Gastrocnemius medialis (tissue), 4 donors: ENCODE data around the gene MKI67. TPM values are rescaled to one million over a fixed set of nuclear protein-coding genes. Genes with fewer than 3 reads are reported as not detected.
A peak's percentile ranks its signal among the peaks of the same experiment; 100 is the strongest.

Source experiments
- ATAC-seq, 2 donors: fragments of 150-250 bp; one replicate each; pipeline ENCODE4 v1.9.1; 2016
- DNase-seq, 2 donors: peaks; one replicate each; pipeline ENCODE4 v3.0.0-alpha.2; 2019
- H3K27ac ChIP-seq, 4 donors: fragments of 200-600 bp; sonication (generic); 1 replicate in 1 of 4; 2 replicates in 3 of 4; pipeline ENCODE4 v1.5.1; 2016 to 2018; ENCODE audit warnings: mild to moderate bottlenecking in 2 of 4, moderate library complexity in 1 of 4
- H3K27me3 ChIP-seq, 3 donors: fragments of 200-600 bp; sonication (generic) in 2 of 3; 1 replicate in 1 of 3; 2 replicates in 2 of 3; pipeline versions ENCODE4 v1.5.1 to v1.6.0; 2016 to 2019; ENCODE audit warnings: mild to moderate bottlenecking in 1 of 3, moderate library complexity in 1 of 3
- H3K36me3 ChIP-seq, 2 donors: fragments of 200-600 bp; sonication (generic) in 1 of 2; one replicate each; pipeline ENCODE4 v1.5.1; 2017 to 2018
- H3K4me1 ChIP-seq, 2 donors: fragments of 200-600 bp; sonication (generic) in 1 of 2; one replicate each; pipeline ENCODE4 v1.5.1; 2016 to 2017; ENCODE audit warnings: mild to moderate bottlenecking in 2 of 2
- H3K4me3 ChIP-seq, 4 donors: fragments of 200-600 bp; sonication (generic) in 3 of 4; 1 replicate in 1 of 4; 2 replicates in 3 of 4; pipeline ENCODE4 v1.5.1; 2016 to 2019; ENCODE audit warnings: mild to moderate bottlenecking in 2 of 4
- H3K9me3 ChIP-seq, 3 donors: fragments of 200-600 bp; sonication (generic) in 2 of 3; 1 replicate in 1 of 3; 2 replicates in 2 of 3; pipeline ENCODE4 v1.5.1; 2016 to 2019
- POLR2A ChIP-seq, 2 donors: fragments of 450-650 bp; IDR thresholded peaks; one replicate each; pipeline ENCODE4 v1.6.1; 2017; ENCODE audit warnings: antibody characterized with exemption in 2 of 2, mild to moderate bottlenecking in 2 of 2, moderate library complexity in 2 of 2
- in situ Hi-C, 4 donors: fragments of 200-750 bp; cut with MboI; loops; one replicate each; pipeline versions ENCODE4 v1.15.0 to v1.8.0; 2017; ENCODE audit warnings: low sequenced_read_pairs in 4 of 4
- intact Hi-C: fragments of 100-400 bp; cut with DNase I; formaldehyde crosslinking; loops from one replicate; pipeline ENCODE4 v1.15.1; 2023; ENCODE audit warnings: low total_unique reads
- total RNA-seq, 4 donors: library from RNA; depleted of rRNA; stranded (reverse); fragments of >200 nt; gene quantifications; one replicate each; pipeline versions ENCODE4 v1.1.0 to v1.2.3, GENCODE V29; 2016
- TF ChIP-seq, protein P1 (sequence below), 5 experiments: fragments of 450-650 bp in 3 of 5; fragments of 200-600 bp in 2 of 5; sonication (generic) in 2 of 5; IDR thresholded peaks in 4 of 5; conservative IDR thresholded peaks in 1 of 5; 1 replicate in 4 of 5; 2 replicates in 1 of 5; pipeline ENCODE4 v1.5.1; 2016 to 2019; ENCODE audit warnings: antibody characterized with exemption in 5 of 5, mild to moderate bottlenecking in 3 of 5, moderate library complexity in 3 of 5

MKI67 gene
- total RNA-seq, 4 donors from 2014 or later: 0.25 to 1.4 (median 0.65) TPM; not detected in 1

DNA sequence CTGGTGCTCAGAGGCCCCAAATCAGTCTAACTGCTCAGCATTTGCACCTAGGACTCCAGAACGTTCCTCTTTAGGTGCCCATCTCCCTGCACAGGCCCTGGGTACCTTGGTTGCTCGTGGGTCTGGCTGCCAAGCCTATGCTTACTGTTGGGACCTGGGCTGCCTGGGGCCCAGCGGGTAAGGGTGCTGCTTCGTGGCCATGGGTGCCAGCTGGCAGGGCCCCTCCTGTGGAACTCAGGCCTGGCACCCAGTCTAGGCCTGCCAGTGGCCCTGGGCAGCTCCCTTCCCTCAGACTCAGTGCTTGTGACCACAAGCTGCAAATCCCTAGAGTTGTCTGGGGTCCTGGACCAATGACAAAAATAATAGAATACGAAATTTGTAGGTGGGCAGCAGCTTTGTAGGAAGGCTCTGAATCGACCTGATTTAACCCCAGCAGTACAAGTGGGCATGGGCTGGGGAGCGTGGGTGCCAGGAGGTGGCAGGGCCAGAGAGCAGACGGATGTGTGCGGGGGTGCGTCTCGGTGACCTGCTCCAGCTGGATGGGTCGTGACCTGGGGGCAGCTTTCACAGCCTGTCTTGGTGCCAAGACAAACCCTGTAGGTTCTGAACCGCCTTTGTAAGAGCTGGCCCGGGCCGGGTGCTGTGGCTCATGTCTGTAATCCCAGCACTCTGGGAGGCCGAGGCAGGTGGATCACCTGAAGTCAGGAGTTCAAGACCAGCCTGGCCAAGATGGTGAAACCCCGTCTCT, 69.7 kb downstream of the MKI67 start:
- no peaks in the 10 kb centered on the region for H3K27me3 ChIP-seq
- intact Hi-C loops: no loop called here
- in situ Hi-C loops: no loop called here
- no peaks in the 10 kb centered on the region for H3K9me3 ChIP-seq
- no peak overlapping the region for H3K27ac ChIP-seq
- H3K4me1 ChIP-seq: no peaks in the 10 kb centered on the region
- DNase-seq (no peak), ATAC-seq (no peak)
- H3K36me3 ChIP-seq: no peaks in the 10 kb centered on the region
- no peak overlapping the region for H3K4me3 ChIP-seq
- TF ChIP-seq POLR2A (IDR thresholded peaks at IDR 0.05): no peak
- TF ChIP-seq, protein P1, sequence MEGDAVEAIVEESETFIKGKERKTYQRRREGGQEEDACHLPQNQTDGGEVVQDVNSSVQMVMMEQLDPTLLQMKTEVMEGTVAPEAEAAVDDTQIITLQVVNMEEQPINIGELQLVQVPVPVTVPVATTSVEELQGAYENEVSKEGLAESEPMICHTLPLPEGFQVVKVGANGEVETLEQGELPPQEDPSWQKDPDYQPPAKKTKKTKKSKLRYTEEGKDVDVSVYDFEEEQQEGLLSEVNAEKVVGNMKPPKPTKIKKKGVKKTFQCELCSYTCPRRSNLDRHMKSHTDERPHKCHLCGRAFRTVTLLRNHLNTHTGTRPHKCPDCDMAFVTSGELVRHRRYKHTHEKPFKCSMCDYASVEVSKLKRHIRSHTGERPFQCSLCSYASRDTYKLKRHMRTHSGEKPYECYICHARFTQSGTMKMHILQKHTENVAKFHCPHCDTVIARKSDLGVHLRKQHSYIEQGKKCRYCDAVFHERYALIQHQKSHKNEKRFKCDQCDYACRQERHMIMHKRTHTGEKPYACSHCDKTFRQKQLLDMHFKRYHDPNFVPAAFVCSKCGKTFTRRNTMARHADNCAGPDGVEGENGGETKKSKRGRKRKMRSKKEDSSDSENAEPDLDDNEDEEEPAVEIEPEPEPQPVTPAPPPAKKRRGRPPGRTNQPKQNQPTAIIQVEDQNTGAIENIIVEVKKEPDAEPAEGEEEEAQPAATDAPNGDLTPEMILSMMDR (IDR thresholded peaks at IDR 0.05 in 4 of 5, conservative IDR thresholded peaks at IDR 0.05 in 1 of 5): no peak

DNA sequence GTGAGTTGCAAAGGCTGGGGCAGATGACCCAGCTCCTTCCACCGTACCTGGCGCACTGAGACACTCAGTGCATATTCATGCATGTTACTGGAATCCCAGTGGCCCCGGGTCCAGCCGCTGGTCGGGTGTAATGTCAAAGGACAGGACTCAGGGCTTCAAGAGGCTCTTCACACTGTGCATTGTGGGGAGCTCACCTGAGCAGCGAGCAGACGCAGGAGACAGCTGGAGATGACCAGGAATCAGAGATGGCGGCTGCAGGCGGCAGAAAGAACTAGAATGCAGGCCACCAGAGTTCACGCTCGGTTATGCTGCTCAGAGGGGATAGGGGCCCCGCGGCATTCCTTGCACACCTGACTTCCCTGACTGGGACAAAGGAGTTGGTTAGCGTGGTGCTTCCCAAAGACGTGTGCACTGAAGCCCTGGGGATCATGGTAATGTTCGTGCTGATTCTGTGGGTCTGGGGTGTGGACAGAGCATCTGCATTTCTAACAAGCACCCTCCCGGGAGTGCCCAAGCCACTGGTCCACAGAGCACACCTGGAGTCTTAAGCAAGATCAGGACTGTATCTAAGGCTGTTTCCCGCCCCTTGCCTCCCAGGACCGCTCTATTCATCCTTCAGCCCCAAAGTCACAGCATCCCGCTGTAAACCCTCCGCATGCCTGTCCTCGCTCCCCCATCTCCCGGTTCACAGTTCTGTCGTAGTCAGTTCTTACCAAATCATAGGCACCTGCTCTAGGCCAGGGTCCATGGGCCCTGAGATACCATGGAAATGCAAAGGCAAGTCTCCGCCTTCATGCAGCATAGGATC, 71.0 kb downstream of the MKI67 start:
- no peak for DNase-seq
- intact Hi-C loops: no loop called here
- ATAC-seq: no peak
- no peaks in the 10 kb centered on the region for H3K9me3 ChIP-seq
- no peak overlapping the region for H3K27ac ChIP-seq
- no peaks in the 10 kb centered on the region for H3K4me1 ChIP-seq
- H3K4me3 ChIP-seq: no peak overlapping the region
- no peaks in the 10 kb centered on the region for H3K27me3 ChIP-seq
- H3K36me3 ChIP-seq: no peaks in the 10 kb centered on the region
- in situ Hi-C loops: no loop called here
- TF ChIP-seq POLR2A (IDR thresholded peaks at IDR 0.05): no peak

DNA sequence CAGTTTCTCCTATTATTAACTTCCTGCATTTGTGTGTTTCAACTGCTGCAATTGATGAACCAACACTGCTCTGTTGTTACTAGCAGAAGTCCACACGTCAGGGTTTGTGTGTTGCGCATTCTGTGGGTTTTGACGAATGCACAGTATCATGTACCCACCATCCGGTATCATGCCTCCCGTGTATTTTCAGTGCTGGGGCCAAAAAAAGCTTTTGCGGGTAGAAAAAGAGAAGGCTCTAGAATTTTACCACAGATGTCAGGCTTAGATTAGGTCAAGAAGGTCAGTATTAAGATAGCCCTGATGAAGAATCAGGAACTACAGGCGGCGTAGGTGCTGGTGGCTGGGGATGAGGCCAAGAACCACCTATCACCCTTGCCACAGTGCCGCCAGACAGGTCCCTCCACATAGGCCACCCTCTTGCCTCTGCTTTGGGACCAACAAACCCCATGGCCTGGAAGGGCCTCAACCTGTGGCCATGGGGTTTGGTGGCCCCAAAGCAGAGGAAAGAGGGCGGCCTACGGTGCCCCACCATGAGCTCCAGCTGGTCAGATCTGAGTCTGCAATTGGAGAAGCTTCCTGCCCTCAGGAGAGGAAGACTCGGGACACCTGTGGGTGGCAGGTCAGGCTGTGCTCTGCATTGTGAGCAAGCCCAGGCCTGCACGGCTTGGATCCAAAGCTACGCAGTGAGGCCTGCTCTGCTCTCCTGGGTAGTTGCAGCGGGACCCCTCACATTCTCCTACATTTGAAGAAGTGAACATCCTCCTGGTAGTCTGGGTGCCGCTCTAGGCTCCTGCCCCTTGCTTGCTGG, 71.9 kb downstream of the MKI67 start:
- in situ Hi-C loops (no loop called here), intact Hi-C loops (no loop called here)
- Histone ChIP-seq H3K36me3 (no peaks in the 10 kb centered on the region), H3K9me3 (no peaks in the 10 kb centered on the region), H3K4me1 (no peaks in the 10 kb centered on the region), H3K4me3 (no peak overlapping the region), H3K27me3 (no peaks in the 10 kb centered on the region), H3K27ac (no peak overlapping the region)
- TF ChIP-seq, protein P1 (IDR thresholded peaks at IDR 0.05 in 4 of 5, conservative IDR thresholded peaks at IDR 0.05 in 1 of 5): no peak
- no peak for TF ChIP-seq POLR2A (IDR thresholded peaks at IDR 0.05)
- ATAC-seq (peak in 1 of 2 donors; percentile 33), DNase-seq (no peak)

DNA sequence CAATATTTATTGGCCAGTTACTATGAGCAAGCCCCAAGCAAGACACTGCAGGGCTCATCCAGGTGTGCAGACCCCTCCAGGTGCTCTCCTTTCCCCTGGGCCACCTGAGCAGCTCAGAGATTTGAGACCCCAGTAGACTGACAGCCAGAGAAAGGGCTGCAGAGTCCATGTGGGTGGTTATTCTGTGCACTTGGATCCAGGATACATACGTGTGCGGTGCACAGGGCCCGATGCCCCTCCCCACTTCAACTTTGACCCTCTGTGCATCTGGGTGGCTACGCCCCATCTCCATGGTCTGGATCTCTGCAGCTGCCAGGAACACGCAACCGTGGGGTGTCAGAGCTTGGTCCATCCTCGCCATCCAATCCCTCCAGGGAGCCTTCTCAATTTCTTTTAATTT, 72.9 kb downstream of the MKI67 start:
- H3K4me3 ChIP-seq: no peak overlapping the region
- intact Hi-C loops: no loop called here
- TF ChIP-seq, protein P1 (IDR thresholded peaks at IDR 0.05 in 4 of 5, conservative IDR thresholded peaks at IDR 0.05 in 1 of 5): no peak
- no peak for TF ChIP-seq POLR2A (IDR thresholded peaks at IDR 0.05)
- in situ Hi-C loops: no loop called here
- no peaks in the 10 kb centered on the region for H3K9me3 ChIP-seq
- no peaks in the 10 kb centered on the region for H3K27me3 ChIP-seq
- H3K4me1 ChIP-seq: no peaks in the 10 kb centered on the region
- H3K27ac ChIP-seq: no peak overlapping the region
- ATAC-seq (no peak), DNase-seq (no peak)
- no peaks in the 10 kb centered on the region for H3K36me3 ChIP-seq

DNA sequence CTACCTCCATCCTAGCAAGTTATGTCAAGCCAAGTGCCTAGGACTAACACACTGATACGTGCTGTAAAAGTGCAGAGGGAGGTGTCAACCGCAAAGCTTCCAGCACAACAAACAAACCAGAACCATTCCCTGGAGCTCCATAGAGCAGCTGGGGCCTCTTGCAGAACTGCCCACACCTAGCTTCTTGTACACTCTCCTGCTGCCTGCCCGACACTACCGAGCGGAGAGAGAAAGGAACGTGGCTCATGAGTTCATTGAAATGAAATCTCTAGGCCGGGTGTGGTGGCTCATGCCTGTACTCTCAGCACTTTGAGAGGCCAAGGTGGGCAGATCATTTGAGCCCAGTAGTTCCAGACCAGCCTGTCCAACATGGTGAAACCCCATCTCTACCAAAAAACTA, 73.5 kb downstream of the MKI67 start:
- no peak for DNase-seq
- in situ Hi-C loops: no loop called here
- H3K36me3 ChIP-seq: no peaks in the 10 kb centered on the region

More for the DNA sequence above, 73.5 kb downstream of the MKI67 start:
- TF ChIP-seq, protein P1 (IDR thresholded peaks at IDR 0.05 in 4 of 5, conservative IDR thresholded peaks at IDR 0.05 in 1 of 5): no peak
- TF ChIP-seq POLR2A (IDR thresholded peaks at IDR 0.05): no peak
- Histone ChIP-seq H3K27me3 (no peaks in the 10 kb centered on the region), H3K4me1 (no peaks in the 10 kb centered on the region), H3K4me3 (no peak overlapping the region), H3K27ac (no peak overlapping the region), H3K9me3 (no peaks in the 10 kb centered on the region)
- ATAC-seq: no peak
- intact Hi-C loops: no loop called here
